Fibroblast of skin of right quadriceps (primary cell): ENCODE results near the gene LINC01488.

Experiments
- DNase-seq: peaks from one replicate; pipeline ENCODE4 v3.0.0-alpha.2; 2013

LINC01488 gene

DNA sequence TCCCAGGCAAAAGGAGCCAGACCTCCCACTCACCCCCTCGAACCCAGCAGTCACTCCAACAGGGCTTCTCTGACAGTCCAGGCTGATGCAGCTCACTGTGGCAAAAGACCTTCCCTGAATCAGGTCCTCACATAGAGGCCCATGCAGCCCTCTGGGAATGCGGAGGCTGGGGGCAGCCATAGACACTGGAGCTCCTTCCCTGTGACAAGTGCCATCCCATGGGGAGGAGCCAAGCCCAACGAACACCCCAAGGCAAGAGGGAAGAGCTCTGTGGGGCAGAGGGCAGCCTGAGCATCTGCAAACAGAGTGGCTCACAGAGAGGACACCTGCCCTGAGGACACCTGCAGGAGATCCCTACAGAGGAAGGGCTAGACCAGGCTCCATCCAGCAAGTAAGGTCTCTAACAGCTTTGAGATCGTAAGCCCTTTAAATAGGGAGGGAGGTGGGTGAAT is at the start of gene LINC01488:
Gene LINC01488 (plus strand): TSS at position 271 of the 452 bp plus-strand sequence.
- no peak for DNase-seq

DNA sequence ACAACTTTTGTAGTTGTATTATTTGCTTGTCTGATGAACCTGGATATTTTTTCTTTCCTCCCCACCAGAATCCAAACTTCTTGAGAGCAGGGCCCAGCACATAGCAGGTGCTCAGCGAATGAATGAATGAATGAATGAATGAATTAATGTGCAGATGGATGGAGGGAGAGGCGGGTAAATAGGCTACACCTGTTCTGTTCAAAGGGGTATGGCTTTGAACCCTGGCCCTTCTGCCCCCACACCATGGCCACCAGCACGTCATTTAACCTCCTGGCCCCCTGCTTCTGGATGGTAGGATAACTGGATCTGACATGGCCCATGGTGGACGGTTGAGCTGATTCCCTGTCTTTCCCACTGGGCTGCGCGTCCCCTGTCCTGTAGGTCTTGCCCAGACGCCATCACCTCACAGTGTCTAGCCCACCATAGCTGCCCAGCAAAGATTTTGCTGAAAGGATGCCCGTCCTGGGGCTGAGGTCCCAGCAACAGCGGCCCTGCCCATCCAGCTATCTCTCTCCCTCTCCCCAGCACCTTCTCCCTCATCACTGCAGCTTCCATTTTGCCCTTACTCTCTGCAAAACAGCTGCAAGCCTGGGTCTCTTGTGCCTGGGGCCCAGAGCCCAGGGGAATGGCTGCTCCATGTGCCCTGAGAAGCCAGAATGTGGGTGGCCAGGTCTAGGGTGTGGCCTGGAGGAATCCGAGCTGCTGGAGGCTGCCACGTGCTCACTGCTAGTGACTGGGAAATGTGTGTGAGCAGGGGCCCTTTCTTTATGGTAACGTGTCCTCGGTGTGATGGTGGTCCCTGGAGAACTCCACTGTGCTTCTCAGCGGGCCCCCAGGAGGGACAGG is 49.3 kb upstream of the LINC01488 start:
- DNase-seq = no peak

DNA sequence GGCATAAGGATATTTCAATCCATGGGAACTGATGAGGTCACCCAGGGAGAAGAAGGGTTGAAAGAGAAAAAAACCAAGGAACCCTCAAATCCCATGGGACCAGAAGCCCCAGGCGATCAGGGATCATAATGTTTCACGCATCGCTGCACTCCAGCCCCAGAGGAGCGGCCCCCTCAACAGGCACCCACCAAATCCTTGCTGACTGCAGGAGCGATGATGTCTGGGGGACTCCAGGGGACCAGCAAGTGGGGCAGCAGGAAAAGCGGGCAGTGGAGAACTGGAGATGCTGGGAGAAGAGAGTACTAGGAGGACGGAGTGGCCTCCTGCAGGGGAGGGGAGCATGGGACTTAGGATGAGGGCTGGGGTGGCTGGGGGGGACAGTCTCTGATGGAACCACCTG is 47.7 kb upstream of the LINC01488 start:
- DNase-seq = no peak

DNA sequence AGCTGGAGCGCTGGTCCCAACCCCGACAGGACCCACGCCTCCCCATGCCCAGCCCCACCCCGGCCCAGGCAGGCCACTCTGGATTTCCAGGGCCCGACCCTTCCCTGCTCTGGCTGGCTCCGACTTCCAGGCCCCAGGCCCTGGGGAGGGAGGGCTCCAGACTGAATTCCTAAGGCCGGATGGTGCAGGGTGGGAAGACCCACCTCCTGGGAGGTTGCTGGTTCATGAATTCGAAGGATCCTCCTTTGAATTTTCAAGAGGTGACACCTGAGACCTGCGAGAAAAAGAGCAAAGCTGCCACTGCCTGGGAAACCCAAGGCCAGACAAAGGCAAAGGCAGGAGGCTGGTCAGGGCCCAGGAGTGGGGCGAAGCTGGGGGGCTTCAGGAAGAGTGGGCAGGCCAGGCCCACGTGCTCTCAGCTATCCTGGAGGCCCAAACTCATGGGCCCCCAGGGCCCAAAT is 47.0 kb upstream of the LINC01488 start:
- DNase-seq = no peak

DNA sequence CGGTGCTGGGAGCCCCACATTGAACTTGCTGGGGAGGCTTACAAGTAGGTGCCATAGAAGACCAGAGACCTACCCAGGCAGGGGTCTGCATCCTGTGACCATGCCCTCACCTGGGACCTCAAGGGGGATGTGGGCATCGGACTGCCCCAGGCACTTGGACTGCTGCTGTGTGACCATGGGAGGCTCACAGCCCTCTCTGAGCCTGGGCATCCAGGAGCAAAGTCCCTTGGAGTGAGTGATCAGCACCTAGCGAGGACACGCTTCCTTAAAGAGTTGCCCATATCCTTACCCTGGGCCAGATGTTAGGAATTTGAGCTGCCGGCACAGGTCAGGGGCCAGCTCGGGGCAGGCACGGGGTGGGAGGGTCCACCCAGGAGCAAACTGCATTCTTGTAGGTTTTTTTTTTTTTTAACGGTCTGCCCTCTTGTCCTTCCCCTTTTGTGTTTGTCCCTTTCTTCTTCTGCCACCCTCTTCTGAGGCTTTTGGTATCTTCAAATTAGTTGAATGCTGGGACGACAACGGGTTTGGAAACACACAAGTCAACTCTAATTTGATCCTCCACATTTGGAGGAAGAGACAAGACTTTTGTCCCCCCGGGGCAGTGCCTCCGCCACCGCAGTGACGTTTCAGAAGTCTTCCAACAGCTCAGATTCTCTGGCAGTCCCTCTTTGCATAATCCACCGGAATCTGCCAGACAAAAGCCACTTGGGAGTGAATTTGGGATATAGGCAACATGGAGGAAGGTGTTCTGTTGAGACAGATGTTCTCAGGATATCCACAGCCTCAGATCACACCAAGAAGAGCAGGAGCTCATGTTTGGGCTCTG is 46.1 kb upstream of the LINC01488 start:
- no peak for DNase-seq

DNA sequence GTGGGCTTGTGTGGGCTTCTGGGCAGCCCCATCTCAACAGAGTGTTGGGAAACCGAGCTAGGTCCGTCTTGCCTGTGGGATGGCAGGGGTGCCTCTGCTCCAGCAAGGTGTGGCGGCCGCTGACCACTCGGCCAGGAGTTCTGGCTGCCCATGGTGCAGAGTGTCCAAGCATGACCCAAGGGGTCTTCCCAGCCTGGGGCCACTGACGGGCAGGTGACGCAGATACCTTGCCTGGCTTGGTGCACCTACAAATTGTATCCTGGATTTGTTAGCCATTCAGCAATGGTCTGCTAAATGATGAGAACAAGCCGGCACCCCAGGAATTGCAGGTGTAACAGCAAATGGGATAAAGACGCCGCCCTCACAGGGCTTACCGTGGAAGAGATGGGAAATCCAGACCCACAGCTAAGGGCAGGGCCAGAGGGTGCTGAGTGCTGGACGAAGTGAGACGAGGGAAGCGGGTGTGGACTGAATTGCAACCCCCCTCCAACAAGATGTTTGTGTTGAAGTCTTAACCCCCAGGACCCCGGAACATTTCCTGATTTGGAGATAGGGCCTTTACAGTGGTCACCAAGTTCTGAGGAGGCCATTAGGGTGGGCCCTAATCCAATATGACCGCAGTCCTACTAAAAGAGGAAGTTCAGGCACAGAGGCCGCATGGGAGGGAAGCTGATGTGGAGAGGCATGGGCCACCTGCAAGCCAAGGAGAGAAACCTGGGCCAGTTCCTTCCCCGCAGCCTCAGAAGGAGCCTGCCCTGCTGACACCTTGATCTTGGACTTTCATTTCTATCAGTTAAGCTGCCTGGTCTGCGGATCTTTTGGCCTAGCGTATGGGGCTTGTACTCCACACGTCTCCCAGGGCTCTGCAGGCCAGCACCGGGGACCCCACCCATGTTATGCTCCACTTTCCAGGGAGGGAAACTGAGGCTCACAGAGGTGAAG is 45.2 kb upstream of the LINC01488 start:
- DNase-seq = no peak

DNA sequence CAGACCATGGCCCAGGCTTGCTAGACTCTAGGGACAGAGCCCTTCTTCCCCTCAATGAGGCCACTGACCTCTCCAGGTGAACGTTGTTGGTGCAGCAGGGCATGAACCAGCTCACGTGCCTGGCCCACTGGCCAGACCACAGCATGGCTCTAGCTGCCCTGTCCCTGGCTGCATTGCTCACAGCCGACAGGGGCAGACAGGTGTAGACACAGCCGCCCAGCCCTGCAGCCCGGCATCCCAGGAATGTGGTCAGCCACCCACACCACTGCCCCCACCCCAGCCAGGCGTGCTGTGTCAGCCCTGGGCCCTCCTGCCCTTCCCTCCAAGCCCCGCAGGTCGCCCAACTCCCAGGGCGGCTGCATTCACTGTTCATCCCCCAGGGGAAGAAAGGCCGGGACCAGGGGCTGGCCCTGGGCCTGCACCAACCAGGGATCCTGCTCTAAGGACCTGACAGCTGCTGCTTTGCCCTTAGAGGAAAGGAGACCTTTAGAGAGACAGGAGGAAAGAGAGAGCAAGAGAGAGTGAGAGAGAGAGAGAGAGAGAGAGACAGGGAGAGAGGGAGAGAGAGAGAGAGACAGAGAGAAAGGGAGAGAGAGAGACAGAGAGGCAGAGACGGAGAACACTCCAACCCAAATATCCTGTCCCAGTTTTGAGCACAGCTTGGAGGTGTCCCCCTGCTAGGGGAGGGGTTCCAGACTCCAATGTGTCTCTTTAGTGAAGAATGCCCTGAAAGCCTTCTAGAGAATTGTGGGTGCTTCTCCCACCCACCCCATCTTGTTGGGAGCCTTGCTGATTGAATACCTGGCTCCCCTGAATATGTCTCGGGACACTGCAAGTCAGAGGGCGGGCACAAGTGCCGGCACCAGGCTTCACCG is 44.2 kb upstream of the LINC01488 start:
- DNase-seq = no peak

DNA sequence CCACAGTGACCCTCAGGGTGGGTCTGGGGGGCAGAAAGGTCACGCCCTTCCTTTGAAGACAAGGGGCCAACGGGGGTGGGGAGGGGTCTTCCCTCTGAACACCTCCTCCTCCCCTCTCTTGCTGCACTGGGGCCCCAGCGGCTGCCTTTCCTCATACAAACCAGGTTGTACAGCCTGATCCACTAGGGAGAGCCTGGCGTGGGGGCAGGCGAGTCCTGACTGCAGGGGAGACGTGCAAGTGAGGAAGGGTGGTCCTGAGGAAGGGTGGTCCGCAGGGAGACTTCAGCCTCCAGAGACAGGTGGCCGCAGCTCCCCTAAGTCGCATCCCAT is 43.6 kb upstream of the LINC01488 start:
- DNase-seq = no peak

DNA sequence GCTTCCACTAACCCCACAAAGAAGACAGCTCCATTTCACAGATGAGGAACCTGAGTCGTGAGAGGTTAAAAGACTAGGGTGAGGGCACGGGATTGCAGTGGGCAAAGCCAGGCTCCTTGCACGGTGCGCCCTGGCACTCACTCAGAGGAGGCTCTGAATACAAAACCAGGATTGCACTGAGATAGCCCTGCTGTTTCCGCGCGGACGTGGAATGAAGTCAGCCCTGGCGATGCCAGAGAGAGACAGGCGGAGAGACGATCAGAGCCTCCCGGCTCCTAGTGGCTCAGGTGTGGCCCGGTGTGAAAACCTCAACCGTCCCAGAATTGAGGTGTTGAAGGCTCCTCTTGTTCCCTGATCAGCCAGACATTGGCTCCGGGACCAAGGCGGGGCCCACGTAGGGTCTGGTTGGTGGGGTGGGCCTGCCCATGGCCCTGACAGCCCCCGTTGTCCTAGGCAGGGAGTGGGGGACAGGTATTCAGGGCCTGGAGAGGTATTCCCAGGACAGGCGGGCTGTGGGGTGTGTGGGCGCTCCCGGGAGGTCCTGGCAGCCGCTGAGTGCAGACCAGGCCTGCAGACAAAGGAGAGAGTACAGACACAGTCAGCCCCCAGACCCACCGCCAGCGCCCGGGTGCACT is 43.1 kb upstream of the LINC01488 start:
- no peak for DNase-seq

DNA sequence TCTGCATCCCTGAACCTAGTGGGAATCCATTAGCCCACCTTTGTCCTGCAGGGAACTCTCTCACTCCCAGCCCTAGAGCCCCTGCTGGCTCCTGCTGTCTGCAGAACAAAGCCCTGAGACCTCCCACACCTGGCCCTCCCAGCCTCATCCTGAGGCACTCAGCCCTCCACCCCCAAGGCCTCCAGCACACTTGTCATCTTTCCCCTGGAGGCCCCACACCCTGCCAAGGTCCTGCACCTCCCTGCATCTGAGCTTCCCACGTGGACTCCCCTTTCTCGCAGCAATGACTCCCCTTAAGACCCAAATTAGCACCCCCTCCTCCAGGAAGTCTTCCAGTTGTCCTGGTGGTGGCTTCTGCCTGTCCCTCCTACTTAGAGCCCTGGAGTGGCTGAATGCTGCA is 42.3 kb upstream of the LINC01488 start:
- no peak for DNase-seq

DNA sequence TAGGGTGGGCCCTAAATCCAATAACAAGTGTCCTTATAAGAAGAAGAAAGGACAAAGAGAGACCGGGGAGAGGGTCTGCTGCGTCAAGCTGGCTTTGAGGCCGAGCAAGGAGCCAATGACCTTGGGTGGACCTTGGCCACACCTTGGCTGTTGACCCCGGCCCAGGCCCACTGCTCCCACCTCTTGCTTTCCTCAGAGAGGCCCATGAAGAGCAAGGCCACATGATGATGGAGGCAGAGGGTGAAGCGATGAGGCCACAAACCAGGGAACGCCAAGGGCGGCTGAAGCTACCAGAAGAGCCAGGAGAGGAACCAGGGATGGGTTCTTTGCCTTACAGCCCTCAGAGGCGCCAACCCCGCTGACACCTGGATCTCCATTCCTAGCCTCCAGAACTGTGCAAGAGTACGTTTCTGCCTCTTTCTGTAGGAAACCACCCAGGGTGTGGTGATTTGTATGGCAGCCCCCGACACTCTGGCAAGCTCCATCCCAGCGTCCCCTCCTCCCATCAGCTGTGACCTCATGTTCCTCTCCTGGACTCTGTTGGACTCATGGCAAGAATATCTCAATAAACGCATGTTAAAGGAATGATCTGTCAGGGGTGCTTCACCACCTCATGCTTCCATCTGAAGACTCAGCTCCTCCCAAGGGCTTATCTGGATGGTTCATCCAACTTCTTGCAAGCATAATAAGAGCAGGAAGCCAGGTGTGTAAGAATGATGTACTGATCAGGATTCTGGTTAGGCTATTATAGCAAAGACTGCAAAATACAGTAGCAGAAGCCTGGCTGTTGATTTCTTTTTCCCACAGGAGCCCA is 41.6 kb upstream of the LINC01488 start:
- DNase-seq = peak; percentile 28

DNA sequence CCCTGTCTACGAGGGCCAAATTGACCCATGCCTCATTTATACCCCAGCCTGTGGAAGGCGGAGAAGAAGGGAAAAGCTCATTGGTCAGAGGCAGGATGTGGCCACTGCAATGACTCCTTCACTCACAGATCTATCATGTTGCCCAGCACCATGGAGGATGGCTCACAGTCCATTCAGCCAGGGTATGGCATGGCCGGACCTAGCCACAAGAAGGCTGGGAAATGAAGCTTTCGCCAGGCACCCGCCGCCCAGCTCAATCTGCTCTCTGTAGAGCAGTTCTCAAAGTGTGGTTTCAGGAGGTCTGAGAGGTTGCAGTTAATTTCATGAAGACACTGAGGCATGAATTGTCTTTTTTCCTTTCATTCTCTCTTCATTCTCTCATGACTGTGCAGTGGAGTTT is 40.6 kb upstream of the LINC01488 start:
- DNase-seq = no peak

DNA sequence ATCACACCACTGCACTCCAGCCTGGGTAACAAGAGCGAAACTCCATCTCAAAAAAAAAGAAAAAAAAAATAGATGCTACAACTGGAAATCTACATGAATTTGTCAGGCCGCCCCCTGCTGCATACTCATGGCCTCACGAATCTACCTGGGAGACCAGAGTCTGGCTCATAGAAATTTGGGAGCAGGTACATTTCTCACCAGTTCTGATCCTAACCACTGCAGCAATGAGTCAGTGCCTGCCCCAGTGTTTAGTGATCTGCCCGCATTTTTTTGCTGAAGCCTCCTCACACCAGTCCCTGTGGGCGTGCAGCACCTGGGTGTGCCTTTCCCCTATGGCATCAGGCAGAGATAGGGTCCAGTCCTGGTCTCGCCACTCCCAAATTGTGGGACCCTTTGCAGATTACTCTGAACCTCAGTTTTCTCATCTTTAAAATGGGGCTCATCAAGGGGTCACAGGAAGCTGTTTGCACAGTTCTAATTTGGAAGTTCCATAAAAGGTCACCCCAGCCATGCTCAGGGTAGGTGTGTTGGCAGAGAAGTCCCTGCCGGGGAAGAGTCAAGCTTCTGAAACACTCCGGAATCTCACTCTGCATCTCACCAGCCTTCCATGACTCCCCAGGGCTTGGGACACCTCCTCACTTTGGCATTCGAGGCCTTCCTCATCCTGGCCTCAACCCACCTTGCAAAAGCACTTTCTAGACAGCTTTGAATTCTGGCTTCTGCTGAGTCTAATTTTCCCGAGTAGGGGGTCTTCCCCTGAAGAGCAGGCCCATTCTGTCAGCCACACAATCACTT is 39.3 kb upstream of the LINC01488 start:
- DNase-seq = no peak

DNA sequence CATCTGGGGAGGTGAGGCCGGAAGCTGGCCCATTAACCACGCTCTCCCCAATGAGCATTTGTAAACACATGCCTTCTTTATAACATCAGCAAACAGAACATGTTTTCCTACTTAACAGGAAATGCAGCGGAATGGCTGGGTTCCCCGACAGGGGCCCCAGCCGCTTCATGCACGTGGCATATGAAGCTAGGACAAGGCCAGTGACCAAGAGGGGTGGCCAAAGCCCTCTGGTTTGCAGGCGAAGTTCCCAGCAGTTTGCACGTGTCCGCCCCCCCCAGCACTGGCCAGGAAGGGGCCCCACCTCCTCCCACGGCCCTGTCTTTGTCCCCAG is 38.7 kb upstream of the LINC01488 start:
- peak; percentile 62 for DNase-seq

DNA sequence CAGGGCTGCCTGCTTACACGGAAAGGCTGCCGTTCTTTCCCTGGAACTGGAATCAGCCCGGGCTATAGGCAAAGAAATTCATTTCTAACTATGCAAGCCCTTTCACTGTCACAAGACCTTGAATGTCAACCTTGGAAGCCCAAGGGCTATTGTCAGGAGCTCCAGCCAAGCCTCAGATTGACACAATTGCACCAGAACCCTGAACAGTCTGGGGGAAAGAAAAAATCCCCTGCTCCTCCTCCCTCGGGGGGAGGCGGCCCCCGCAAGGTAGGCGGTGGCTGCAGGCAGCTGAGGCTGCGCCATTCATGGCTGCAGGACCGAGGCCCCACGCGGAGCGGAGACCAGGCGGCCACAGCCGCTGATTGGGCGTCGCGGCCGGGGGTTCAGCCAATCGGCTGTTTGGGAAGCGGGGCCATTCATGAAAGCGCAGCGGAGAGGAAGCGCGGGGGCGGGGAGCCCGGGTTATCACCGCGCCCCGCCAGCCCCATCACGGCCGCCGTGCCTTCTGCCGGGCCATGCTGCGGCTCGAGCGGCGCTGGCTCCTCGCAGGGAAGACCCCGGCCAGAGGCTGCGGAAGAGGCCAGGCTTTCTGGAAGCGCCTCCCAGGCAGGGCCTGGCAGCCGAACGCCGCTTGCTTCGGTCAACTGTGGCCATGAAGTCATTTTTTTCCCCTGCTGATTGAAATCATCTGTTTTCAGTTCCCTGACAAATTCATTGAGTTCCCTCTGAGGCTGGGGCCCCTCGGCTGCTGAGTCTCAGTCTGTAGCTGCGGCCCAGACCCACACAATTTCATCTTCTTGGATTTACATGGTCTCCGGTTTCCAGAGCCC is 38.1 kb upstream of the LINC01488 start:
- DNase-seq = peak; percentile 95

DNA sequence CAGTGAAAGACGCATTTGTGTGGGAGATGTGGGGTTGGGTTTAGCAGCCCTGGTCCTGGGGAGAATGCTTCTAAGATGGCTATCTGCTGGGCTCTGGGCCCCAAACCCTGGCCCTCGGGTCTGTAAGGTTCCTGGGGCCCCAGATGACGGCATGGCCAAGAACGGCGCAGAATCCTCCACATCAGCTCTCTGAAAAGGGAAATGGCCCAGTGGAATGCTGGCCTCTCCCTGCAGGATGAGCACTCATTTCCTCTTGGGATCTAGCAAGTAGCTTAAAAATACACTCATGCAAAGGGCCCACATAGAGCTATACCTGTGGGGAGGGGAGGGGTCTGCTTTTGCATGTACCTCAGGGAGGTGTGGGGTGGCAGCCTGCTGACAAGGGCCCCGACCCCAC is 37.5 kb upstream of the LINC01488 start:
- DNase-seq = peak; percentile 69

DNA sequence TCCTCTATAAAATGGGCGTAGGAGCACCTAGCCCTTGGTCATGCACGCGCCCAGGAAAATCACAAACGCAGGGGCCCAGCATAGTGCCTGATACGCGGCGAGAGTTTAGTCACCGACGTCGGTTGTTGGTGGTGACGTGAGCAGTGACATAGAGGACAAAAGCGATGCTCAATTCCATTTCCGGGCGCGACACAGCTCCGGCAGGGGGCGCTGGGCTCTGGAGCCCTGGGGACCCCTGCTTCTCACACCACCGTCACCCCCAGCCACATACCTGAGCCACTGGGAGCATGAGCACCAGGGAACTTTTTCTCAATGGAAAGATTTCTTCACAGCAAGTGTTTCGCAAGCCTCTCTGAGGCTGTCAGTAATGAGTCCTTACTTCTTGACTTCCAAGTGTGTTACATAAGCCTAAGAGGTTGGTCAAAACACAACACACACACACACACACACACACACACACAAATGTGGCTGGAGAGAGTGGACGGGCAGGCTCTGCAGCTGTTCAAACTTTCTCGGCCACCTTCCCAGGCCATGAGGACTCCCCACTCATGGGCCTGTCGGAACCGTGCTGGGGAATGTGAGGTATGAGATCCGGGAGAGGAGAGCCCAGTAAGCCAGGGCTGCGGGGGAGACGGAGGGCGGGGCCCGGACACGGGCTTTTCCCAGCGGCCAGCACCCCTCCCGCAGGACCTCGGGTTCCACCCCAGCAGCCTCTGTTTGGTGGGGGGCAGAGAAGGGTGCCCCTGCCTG is 36.9 kb upstream of the LINC01488 start:
- DNase-seq = peak; percentile 88

DNA sequence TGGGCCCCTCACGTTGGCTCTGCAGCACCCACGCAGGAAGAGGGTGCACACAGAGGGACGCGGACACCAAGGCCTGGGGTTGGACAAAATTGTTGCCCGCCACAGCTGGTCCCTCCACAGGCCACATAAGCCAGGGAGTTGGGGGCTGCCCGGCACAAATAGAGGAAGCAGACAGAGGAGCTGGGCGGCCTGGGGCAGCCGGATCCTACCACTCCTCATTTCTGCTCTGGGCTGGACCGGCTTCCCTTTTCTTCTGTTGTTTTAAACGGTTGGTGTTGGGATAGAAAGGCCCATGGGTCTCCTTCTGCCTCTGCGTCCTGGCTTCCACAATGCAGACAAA is 36.4 kb upstream of the LINC01488 start:
- no peak for DNase-seq
